Fibroblast of lung (primary cell): ENCODE data around the gene KIF6. TPM values are rescaled to one million over a fixed set of nuclear protein-coding genes. Genes with fewer than 3 reads are reported as not detected.

Source experiments
- DNase-seq, 2 donors: peaks; one replicate each; pipeline versions ENCODE4 v3.0.0 to v3.0.0-alpha.2; 2010; ENCODE audit warnings: low read depth in 2 of 2
- H2AFZ ChIP-seq: 2 replicates; pipeline ENCODE4 v1.5.1; 2012; ENCODE audit warnings: low read length, control low read depth, inconsistent platforms
- H3K27ac ChIP-seq: 2 replicates; pipeline ENCODE4 v1.5.1; 2011; ENCODE audit warnings: low read length, control low read depth; ENCODE audit not compliant: insufficient read depth
- H3K27me3 ChIP-seq: 2 replicates; pipeline ENCODE4 v1.5.1; 2011; ENCODE audit warnings: mild to moderate bottlenecking, low read length; ENCODE audit not compliant: control insufficient read depth, insufficient read depth
- H3K36me3 ChIP-seq: 2 replicates; pipeline ENCODE4 v1.5.1; 2011; ENCODE audit warnings: low read length; ENCODE audit not compliant: control insufficient read depth, insufficient read depth
- H3K4me1 ChIP-seq: 2 replicates; pipeline ENCODE4 v1.5.1; 2011; ENCODE audit warnings: low read length; ENCODE audit not compliant: control insufficient read depth, insufficient read depth; ENCODE audit errors: extremely low read depth
- H3K4me2 ChIP-seq: 2 replicates; pipeline ENCODE4 v1.5.1; 2011; ENCODE audit warnings: low read length, control low read depth; ENCODE audit not compliant: insufficient read depth; ENCODE audit errors: extremely low read depth
- H3K4me3 ChIP-seq, 4 experiments: fragments of 200-600 bp in 1 of 4; sonication (generic) in 1 of 4; replicated peaks in 1 of 4; 2 replicates each; pipeline ENCODE4 v1.5.1; 2011 to 2016; ENCODE audit warnings: low read length in 4 of 4, low read depth in 3 of 4, mild to moderate bottlenecking in 3 of 4, control low read depth in 2 of 4, inconsistent platforms in 1 of 4, mixed read lengths in 1 of 4; ENCODE audit not compliant: insufficient read depth in 1 of 4; ENCODE audit errors: control extremely low read depth in 1 of 4
- H3K79me2 ChIP-seq: 2 replicates; pipeline ENCODE4 v1.5.1; 2012; ENCODE audit warnings: mild to moderate bottlenecking, low read length, inconsistent platforms; ENCODE audit not compliant: control insufficient read depth, insufficient read depth
- H3K9ac ChIP-seq: 2 replicates; pipeline ENCODE4 v1.5.1; 2011; ENCODE audit warnings: mild to moderate bottlenecking, low read length, control low read depth; ENCODE audit not compliant: insufficient read depth
- H3K9me3 ChIP-seq: 2 replicates; pipeline ENCODE4 v1.5.1; 2012; ENCODE audit warnings: low read depth, low read length; ENCODE audit not compliant: control insufficient read depth, insufficient read depth
- H4K20me1 ChIP-seq: 2 replicates; pipeline ENCODE4 v1.5.1; 2011; ENCODE audit warnings: low read length; ENCODE audit not compliant: control insufficient read depth, insufficient read depth; ENCODE audit errors: extremely low read depth
- EZH2 ChIP-seq: IDR thresholded peaks from 2 replicates; pipeline ENCODE4 v1.5.1; 2012; ENCODE audit warnings: low read length, control low read depth, mild to moderate bottlenecking; ENCODE audit errors: missing control alignments
- polyA plus RNA-seq, 2 donors: library from polyadenylated mRNA; depleted of rRNA in 1 of 2; stranded (reverse) in 1 of 2; unstranded in 1 of 2; fragments of >200 nt; gene quantifications; 2 replicates each; pipeline ENCODE4 v1.2.1, GENCODE V29; 2011 to 2012; ENCODE audit warnings: missing spikeins in 1 of 2
- total RNA-seq: library from RNA; depleted of rRNA; stranded (reverse); fragments of >200 nt; gene quantifications from 2 replicates; pipeline ENCODE4 v1.2.1, GENCODE V29; 2014
- TF ChIP-seq, protein P1 (sequence below), 2 donors: IDR thresholded peaks in 1 of 2; conservative IDR thresholded peaks in 1 of 2; 1 replicate in 1 of 2; 2 replicates in 1 of 2; pipeline ENCODE4 v1.5.1; 2011 to 2012; ENCODE audit warnings: low read length in 2 of 2, control low read depth in 1 of 2, inconsistent platforms in 1 of 2, low read depth in 1 of 2, mild to moderate bottlenecking in 1 of 2

Gene KIF6
- total and polyA plus RNA-seq, 2 donors (not counting 1 experiment from before 2014, with no cell fraction given) = 0.24 to 0.83 TPM

GRCh38 chr6:39444479-39445019, 280.7 kb downstream of the KIF6 start:
- TF ChIP-seq EZH2 = no peak
- TF ChIP-seq, protein P1, sequence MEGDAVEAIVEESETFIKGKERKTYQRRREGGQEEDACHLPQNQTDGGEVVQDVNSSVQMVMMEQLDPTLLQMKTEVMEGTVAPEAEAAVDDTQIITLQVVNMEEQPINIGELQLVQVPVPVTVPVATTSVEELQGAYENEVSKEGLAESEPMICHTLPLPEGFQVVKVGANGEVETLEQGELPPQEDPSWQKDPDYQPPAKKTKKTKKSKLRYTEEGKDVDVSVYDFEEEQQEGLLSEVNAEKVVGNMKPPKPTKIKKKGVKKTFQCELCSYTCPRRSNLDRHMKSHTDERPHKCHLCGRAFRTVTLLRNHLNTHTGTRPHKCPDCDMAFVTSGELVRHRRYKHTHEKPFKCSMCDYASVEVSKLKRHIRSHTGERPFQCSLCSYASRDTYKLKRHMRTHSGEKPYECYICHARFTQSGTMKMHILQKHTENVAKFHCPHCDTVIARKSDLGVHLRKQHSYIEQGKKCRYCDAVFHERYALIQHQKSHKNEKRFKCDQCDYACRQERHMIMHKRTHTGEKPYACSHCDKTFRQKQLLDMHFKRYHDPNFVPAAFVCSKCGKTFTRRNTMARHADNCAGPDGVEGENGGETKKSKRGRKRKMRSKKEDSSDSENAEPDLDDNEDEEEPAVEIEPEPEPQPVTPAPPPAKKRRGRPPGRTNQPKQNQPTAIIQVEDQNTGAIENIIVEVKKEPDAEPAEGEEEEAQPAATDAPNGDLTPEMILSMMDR (conservative IDR thresholded peaks at IDR 0.05 in 1 of 2, IDR thresholded peaks at IDR 0.05 in 1 of 2; ENCODE audit: low read depth in 1 of 2, low read length in 2 of 2) = no peak
- no peaks in the 10 kb centered on the region for H3K79me2 ChIP-seq
- H4K20me1 ChIP-seq = no peaks in the 10 kb centered on the region
- H3K36me3 ChIP-seq = no peaks in the 10 kb centered on the region
- no peak overlapping the region for H3K27ac ChIP-seq
- H3K27me3 ChIP-seq = no peaks in the 10 kb centered on the region
- H3K4me1 ChIP-seq = no peaks in the 10 kb centered on the region
- H3K9me3 ChIP-seq = no peaks in the 10 kb centered on the region
- H2AFZ ChIP-seq = no peak overlapping the region
- H3K4me3 ChIP-seq = no peak overlapping the region
- DNase-seq = no peak
- H3K4me2 ChIP-seq = no peak overlapping the region
- no peak overlapping the region for H3K9ac ChIP-seq

GRCh38 chr6:39441986-39442385, 283.2 kb downstream of the KIF6 start:
- DNase-seq = no peak
- TF ChIP-seq, protein P1 (conservative IDR thresholded peaks at IDR 0.05 in 1 of 2, IDR thresholded peaks at IDR 0.05 in 1 of 2; ENCODE audit: low read depth in 1 of 2, low read length in 2 of 2) = no peak
- no peak for TF ChIP-seq EZH2
- no peak overlapping the region for H3K9ac ChIP-seq
- H4K20me1 ChIP-seq = no peaks in the 10 kb centered on the region
- H3K9me3 ChIP-seq = no peaks in the 10 kb centered on the region
- H3K27me3 ChIP-seq = no peaks in the 10 kb centered on the region
- no peaks in the 10 kb centered on the region for H3K4me1 ChIP-seq
- H2AFZ ChIP-seq = no peak overlapping the region
- no peak overlapping the region for H3K4me3 ChIP-seq
- no peak overlapping the region for H3K27ac ChIP-seq
- H3K79me2 ChIP-seq = no peaks in the 10 kb centered on the region
- H3K4me2 ChIP-seq = no peak overlapping the region
- H3K36me3 ChIP-seq = no peaks in the 10 kb centered on the region

DNA sequence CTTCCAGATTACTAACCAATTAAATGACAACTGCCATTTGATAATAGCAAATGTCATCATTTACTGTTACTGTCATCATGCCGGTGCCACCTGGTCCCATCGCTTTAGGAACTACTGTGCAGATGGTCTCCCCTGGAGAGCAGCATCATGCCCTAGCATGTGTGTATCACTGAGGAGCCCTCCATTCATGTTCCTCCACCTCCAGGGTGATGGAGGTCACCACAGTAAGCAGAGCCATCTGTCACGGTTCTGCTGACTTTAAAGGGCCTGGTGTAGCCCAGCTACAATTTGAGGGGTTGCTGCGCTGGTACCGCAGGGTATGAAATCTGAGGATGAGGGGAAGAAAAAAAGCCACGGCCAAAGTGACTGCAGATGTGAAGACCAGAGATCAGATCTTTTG, 283.9 kb downstream of the KIF6 start:
- Histone ChIP-seq H3K4me3 (no peak overlapping the region), H3K27ac (no peak overlapping the region), H3K9me3 (no peaks in the 10 kb centered on the region), H3K4me1 (no peaks in the 10 kb centered on the region), H3K36me3 (no peaks in the 10 kb centered on the region), H3K9ac (no peak overlapping the region), H3K27me3 (no peaks in the 10 kb centered on the region), H3K79me2 (no peaks in the 10 kb centered on the region), H3K4me2 (no peak overlapping the region), H4K20me1 (no peaks in the 10 kb centered on the region), H2AFZ (no peak overlapping the region)
- no peak for DNase-seq
- TF ChIP-seq, protein P1 (conservative IDR thresholded peaks at IDR 0.05 in 1 of 2, IDR thresholded peaks at IDR 0.05 in 1 of 2; ENCODE audit: low read depth in 1 of 2, low read length in 2 of 2) = no peak
- no peak for TF ChIP-seq EZH2
